ENCODE measurements around the gene ATP8B1. TPM values are rescaled to one million over a fixed set of nuclear protein-coding genes. Genes with fewer than 3 reads are reported as not detected.
"Not testable (repeated sequence)": the region's sequence is repeated elsewhere in the genome, so short reads cannot be mapped to it uniquely, and the experiment has no call there.

The ATP8B1 gene
- polyA plus RNA-seq, 12 donors = 3.3 to 16.5 (median 4.9) TPM; not detected in 1

GRCh38 chr18:57730146-57730545, 73.0 kb downstream of the ATP8B1 start:
- DNase-seq = no peak

GRCh38 chr18:57728941-57729511, 74.1 kb downstream of the ATP8B1 start:
- no peak for DNase-seq

GRCh38 chr18:57727952-57728807, 74.9 kb downstream of the ATP8B1 start:
- no peak for DNase-seq

- not testable (repeated sequence) for DNase-seq
Observed at GRCh38 chr18:57719211-57719935, 83.7 kb downstream of the ATP8B1 start.

GRCh38 chr18:57716549-57716948, 86.6 kb downstream of the ATP8B1 start:
- DNase-seq = no peak

GRCh38 chr18:57715671-57716070, 87.4 kb downstream of the ATP8B1 start:
- DNase-seq = no peak

GRCh38 chr18:57715073-57715472, 88.0 kb downstream of the ATP8B1 start:
- no peak for DNase-seq

- DNase-seq = no peak
Observed at GRCh38 chr18:57710226-57710625, 92.9 kb downstream of the ATP8B1 start.

- DNase-seq = no peak
Observed at GRCh38 chr18:57709335-57709734, 93.8 kb downstream of the ATP8B1 start.

GRCh38 chr18:57708288-57708687, 94.8 kb downstream of the ATP8B1 start:
- no peak for DNase-seq

GRCh38 chr18:57705832-57706595, 97.1 kb downstream of the ATP8B1 start:
- DNase-seq = no peak

- DNase-seq = no peak
Observed at GRCh38 chr18:57705011-57705410, 98.1 kb downstream of the ATP8B1 start.

- DNase-seq = peak; percentile 45
Observed at GRCh38 chr18:57698571-57699276, 104.4 kb downstream of the ATP8B1 start.

GRCh38 chr18:57697426-57697825, 105.7 kb downstream of the ATP8B1 start:
- peak; percentile 16 for DNase-seq

GRCh38 chr18:57696271-57696670, 106.8 kb downstream of the ATP8B1 start:
- DNase-seq = no peak

- DNase-seq = no peak
Observed at GRCh38 chr18:57691363-57691762, 111.8 kb downstream of the ATP8B1 start.

- no peak for DNase-seq
Observed at GRCh38 chr18:57687970-57688369, 115.1 kb downstream of the ATP8B1 start.

- no peak for DNase-seq
Observed at GRCh38 chr18:57683470-57683869, 119.6 kb downstream of the ATP8B1 start.

GRCh38 chr18:57677262-57678211, 125.6 kb downstream of the ATP8B1 start:
- DNase-seq = no peak

- DNase-seq = no peak
Observed at GRCh38 chr18:57674891-57675290, 128.2 kb downstream of the ATP8B1 start.
